KOPT-K1 (cell line): ENCODE data around the gene TLX3.

Experiments used
- H3K27ac ChIP-seq: fragments of 200-600 bp; sonication (generic); 2 replicates; pipeline ENCODE4 v1.5.1; 2016; ENCODE audit warnings: antibody characterized with exemption, mild to moderate bottlenecking, low read depth, low read length; ENCODE audit not compliant: poor library complexity, severe bottlenecking
- H3K36me3 ChIP-seq: fragments of 200-600 bp; sonication (generic); 2 replicates; pipeline ENCODE4 v1.5.1; 2017; ENCODE audit warnings: antibody characterized with exemption, mild to moderate bottlenecking, low read length, moderate library complexity; ENCODE audit not compliant: insufficient read depth
- H3K9me3 ChIP-seq: fragments of 200-600 bp; sonication (generic); 2 replicates; pipeline ENCODE4 v1.5.1; 2017; ENCODE audit warnings: antibody characterized with exemption, low read length, mild to moderate bottlenecking; ENCODE audit not compliant: insufficient read depth, poor library complexity, severe bottlenecking

Gene TLX3

DNA sequence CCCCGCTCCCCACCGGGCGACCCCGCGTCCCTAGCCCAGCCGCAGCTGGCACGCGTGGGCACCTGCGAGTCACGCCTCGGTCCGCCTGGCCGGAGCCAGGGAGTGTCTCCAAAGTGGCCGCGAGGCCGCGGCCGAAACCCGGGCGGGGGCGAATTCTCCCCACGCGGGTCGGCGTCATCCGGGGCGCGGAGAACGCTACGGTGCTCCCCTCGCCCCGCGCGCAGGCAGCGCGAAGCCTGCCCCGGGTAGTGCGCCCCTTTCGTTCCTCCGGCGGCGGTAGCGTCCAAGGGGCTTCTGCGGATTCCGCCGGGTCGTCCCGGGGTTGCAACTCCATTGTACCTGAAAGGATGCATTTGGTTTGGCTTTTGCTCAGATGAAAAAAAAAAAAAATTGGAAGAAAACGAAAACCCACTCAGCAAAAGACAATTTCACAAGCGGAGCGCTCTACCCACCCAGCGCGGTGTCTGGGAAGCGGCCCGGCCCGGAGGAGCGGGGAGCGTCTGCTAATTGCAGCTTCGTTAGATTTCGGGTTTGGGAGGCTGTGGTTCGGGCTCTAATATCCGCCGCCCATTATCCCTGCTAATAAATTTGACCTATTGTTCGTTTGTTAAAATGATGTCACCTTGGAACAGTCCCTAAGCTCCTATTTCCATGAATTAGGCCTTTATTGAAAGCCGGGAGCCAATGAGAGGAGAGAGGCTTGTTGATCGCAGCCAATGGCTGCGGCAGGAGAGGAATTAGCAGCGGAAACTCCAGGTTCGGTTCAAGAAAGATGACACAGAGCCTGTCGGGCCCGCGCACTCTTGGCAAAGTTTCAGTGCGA, at the start of gene TLX3:
TSS of gene TLX3 (plus strand) at position 796 of the 823 bp plus-strand sequence. CDS start 118 bp downstream, outside the sequence.
- no peaks in the 10 kb centered on the region for H3K36me3 ChIP-seq
- H3K9me3 ChIP-seq = peaks cover 26% of the 10 kb centered on the region
- H3K27ac ChIP-seq = no peak within 1 kb of the TSS

DNA sequence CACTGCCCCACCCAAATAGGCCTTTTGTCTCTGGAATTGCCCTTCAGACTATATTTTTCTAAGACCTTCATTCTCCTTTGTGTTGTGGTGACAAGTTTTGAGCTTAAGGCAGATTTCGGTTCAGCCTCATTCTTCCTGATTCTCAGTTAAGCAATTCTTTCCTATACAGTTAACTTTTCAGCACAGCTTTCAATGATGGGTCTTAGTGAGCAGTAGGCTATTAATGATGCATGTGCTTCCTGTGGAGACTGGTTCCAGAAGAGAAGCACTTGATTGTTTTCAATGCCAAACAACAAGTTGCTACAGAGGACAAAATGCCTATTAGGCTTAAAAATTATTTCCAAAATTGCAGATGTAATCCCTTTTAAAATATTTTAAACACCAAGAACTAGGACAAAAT, 47.7 kb upstream of the TLX3 start:
- Histone ChIP-seq H3K9me3 (no peaks in the 10 kb centered on the region), H3K27ac (no peak overlapping the region), H3K36me3 (no peaks in the 10 kb centered on the region)

DNA sequence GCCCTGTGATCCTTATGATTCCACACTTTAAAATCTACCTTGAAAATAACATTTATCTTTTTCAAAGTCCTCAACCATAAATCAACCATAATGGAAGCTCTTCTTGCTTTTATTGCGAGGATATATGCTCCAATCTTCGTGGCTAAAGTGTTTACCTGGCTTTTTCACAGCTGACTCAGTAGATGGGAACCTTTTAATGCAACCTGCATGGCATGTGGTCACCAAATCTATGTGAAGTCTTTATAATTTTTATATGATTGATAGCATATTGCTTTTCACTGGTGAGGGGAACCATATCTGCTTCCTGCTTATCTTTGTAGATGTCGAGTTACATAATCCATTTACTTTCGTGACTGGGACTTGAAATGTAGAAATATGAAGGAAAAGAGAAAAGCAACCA, 47.1 kb upstream of the TLX3 start:
- Histone ChIP-seq H3K27ac (no peak overlapping the region), H3K9me3 (no peaks in the 10 kb centered on the region), H3K36me3 (no peaks in the 10 kb centered on the region)

DNA sequence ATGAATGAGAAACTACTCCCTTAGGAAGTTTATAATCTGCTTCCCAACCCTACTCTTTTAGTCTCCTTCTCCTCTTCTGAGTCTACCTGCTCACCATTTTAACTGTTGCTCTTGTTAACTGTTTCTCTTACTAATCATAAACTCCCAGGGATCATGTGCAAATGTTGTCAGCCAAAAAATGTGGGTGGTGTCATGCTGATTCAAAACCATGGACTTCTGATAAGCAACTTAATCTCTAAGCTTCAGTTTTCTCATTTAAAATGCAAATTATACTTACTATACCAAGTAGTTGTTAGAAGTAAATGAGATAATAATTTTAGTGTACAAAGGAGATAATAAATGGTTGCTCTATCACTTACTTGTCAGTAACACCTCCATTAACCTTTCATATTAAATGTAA, 45.9 kb upstream of the TLX3 start:
- Histone ChIP-seq H3K36me3 (no peaks in the 10 kb centered on the region), H3K9me3 (no peaks in the 10 kb centered on the region), H3K27ac (no peak overlapping the region)

DNA sequence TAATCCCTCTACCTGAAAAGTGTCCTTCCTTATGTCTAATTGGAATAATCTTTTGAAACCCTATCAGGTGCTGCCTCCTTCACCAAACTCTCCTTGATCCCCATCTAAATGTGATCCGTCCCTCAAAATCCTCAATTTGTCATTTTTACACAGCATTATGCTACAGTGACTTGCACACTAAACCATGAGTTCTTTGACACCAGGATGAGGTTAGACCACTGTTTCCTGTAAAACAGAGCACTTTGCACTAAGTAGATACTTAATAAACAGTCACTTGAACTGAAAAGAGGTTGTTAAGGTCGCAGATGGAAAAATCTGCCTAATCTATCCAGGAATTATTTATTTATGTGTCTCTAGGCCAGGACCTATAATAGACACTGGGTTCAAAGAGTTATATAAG, 44.2 kb upstream of the TLX3 start:
- no peaks in the 10 kb centered on the region for H3K9me3 ChIP-seq
- H3K27ac ChIP-seq = no peak overlapping the region
- H3K36me3 ChIP-seq = no peaks in the 10 kb centered on the region

DNA sequence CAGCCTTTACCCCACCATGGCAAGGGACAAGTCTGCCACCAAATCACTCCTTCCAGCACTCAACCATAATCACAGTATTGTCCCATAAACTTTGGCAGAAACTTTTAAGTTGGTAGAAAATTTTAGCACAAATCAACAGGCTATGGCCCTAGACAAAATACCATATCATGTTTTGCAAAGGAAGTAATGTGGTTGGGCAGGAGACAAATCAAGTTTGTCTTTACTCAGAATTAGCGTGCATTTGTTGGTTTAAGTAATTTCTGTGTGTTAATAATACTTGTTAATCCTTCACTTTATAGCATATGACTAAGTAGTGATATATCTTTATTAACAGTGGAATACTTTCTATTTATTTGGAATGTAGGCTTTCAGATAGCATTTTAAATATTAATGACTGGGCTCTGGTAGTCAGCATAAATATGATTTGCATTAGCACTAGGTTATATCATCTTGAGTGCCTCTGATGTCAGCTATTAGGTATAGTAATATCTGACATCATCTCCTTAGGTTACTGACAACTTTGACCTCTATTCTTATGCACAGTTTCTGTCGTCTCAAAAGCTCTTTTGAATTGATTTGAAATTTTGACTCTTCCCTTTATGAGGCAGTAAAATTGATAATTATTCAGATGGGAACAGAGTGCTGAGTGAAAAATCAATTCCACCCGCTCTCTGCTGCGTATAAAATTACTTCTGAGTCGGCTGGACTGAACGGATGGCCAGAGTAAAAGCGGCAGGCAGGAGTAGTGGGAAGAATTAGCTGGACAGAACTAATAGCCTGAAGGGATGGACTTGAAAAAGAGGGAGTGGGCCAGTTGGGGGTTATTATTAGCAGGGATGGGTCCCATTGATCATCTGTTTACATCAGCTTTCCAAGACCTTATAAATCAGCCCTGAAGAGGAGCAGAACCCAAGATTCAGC, 40.1 kb upstream of the TLX3 start:
- Histone ChIP-seq H3K27ac (no peak overlapping the region), H3K9me3 (no peaks in the 10 kb centered on the region), H3K36me3 (no peaks in the 10 kb centered on the region)

DNA sequence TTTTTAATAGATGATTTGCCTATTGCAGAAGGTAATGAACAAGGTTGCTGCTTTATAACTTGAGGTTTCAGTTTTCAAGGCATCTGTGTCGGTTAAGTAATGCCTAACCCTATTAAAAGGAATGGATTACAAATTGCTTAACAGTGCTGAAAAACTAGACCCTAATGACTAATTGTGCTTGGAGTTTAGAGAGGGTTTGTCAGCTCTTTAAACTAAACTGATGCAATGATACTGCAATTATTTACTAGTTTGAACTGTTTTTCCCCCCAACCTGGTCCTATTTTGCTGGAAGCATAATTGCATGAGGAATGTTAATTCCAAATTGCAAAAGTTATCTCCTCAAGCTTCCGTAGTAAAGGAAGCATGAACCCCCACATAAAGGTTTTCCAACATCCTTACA, 39.3 kb upstream of the TLX3 start:
- Histone ChIP-seq H3K9me3 (no peaks in the 10 kb centered on the region), H3K36me3 (no peaks in the 10 kb centered on the region), H3K27ac (no peak overlapping the region)

DNA sequence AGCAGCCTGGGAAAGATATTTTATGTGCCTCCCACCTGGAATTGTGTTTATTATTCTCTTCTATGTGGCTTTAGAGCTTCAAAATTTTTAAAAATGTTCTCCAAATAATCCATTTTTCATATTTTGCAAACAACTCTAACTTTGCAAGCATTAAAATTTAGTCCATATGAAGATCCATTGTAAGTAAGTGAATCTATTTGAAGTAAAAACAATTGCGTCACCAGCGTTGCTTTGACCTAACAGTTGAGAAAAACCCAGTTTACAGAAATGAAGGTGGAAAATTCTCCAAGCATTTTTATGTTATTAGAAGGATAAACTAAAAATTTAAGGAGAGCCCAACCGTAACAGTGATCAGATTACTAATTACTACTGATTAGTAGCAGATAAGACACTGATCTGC, 38.9 kb upstream of the TLX3 start:
- no peaks in the 10 kb centered on the region for H3K9me3 ChIP-seq
- H3K36me3 ChIP-seq = no peaks in the 10 kb centered on the region
- H3K27ac ChIP-seq = no peak overlapping the region

DNA sequence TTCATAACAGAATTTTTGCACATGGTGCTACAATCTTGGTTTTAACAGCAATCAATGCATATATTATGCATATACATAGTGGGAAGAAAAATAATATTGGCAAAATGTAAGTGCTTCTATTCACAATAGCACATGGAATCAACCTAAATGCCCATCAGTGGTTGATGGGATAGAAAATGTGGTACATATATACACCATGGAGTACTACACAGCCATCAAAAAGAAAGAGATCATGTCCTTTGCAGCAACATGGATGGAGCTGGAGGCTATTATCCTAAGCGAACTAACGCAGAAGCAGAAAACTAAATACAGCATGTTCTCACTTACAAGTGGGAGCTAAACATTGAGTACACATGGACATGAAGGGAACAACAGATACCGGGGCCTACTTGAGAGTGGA, 37.2 kb upstream of the TLX3 start:
- H3K36me3 ChIP-seq = no peaks in the 10 kb centered on the region
- H3K27ac ChIP-seq = no peak overlapping the region
- no peaks in the 10 kb centered on the region for H3K9me3 ChIP-seq

DNA sequence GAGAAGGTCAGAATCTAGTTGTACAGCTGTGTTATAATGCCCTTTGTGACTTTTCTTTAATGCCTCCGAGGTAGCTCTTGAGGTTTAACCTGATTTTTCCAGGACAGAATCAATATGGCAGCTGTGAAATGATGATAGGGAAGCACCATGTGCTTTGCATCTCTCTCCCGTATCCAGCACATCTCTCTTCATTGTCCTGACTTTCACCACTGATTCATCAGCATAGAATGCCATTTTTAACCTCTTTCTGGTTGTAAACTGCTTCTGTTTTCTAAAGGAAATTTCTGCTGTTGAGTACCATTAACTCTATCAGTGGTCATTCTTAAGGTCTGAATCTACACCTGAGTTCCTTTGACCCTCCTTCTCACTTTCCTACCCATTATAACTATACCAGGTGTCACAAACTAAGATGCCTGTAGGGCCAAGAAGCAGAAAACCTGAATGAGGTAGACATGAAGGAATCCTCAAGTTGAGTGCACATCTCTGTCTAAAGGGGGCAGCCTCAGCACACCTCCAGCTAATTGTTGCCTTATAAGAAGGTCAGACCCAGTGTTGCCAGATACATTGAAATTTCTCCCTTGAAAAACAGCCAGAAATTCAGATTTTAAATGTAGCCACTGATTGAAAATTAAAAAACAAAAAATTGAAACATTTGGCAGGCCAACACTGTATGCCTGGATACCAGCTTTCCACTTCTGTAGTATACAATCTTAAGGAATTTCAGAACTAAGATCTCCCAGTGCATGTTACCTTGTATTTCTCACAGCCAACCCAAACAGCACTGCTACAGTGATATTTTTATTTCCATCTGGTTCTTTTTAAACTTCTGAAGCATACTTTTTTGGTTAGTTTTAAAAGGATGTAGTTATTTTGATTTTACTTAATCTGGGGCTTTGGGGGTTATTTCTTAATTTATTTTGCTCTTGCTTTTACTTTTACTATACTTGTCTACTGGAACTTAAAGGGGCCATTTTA, 35.8 kb upstream of the TLX3 start:
- no peaks in the 10 kb centered on the region for H3K9me3 ChIP-seq
- H3K27ac ChIP-seq = no peak overlapping the region
- no peaks in the 10 kb centered on the region for H3K36me3 ChIP-seq

DNA sequence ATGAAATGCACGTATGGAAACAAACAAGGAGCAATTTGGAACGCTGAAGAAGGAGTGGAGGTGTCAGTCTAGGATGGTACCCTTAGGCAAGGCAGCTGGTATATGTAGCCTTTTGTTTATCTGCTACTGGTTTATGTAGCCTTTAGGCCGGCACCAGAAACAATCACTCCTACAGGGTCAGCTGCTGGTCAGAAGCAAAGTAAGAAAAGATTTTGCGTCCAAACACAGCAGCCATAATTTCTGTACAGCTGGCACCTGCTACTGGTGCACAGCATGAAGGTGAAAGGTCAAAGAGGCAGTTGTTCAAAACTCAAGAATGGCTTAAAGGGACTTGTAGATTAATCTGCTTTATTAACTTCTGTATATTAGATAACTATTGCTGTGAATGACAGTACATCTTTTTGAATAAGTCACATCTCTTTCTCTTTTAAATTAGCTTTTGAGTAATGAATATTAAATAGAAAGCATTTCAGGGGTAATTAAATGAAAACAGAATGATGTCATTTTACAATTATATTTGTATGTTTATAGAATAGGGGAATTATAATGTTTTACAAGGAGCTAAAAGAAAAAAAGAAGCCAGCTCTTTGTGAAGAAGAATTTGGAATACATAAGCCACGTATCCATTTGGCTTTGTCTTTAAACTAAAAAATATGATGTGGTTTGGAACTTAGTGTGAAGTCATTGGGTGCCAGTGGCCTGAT, 33.1 kb upstream of the TLX3 start:
- H3K36me3 ChIP-seq = no peaks in the 10 kb centered on the region
- no peaks in the 10 kb centered on the region for H3K9me3 ChIP-seq
- H3K27ac ChIP-seq = no peak overlapping the region

DNA sequence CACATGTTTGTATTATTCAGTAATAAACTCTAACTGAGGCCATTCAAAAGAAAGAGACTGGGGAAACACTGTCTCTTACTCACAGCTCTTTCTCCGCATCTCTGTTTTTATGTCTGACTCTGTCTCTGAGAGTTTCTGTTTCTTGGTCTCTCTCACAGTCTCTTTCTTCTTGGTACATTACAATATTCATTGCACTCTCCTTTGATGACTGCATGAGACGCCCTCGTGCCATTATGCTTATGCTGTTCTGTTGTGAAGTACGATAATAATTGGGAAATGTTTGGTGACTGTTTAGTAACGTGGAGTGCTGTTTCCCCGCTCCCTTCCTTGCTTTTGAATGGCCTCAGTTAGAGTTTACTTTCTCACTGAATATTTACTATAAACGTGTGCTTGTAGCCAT, 25.3 kb upstream of the TLX3 start:
- Histone ChIP-seq H3K9me3 (no peaks in the 10 kb centered on the region), H3K36me3 (no peaks in the 10 kb centered on the region)

DNA sequence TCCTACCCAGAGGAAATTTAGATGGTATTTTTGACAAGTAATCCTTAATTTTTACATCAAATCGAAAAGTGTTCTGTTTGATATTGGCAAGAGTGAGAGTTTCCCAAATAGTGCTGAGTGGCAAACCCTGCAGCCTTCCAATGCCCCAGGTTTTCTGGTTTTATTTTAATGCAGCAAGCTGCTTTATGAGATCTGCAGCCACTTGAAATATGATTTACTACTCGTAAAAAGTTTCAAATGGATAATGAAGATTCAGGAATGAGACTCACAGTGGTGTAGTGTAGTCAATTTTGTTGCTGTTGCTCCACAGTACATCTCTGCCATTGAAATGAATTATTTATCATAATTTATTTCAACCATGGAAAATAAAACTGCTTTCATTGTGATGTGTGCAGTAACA, 23.6 kb upstream of the TLX3 start:
- H3K9me3 ChIP-seq = no peaks in the 10 kb centered on the region
- no peaks in the 10 kb centered on the region for H3K36me3 ChIP-seq
- no peak overlapping the region for H3K27ac ChIP-seq

More for the DNA sequence above, 25.3 kb upstream of the TLX3 start:
- H3K27ac ChIP-seq = no peak overlapping the region

DNA sequence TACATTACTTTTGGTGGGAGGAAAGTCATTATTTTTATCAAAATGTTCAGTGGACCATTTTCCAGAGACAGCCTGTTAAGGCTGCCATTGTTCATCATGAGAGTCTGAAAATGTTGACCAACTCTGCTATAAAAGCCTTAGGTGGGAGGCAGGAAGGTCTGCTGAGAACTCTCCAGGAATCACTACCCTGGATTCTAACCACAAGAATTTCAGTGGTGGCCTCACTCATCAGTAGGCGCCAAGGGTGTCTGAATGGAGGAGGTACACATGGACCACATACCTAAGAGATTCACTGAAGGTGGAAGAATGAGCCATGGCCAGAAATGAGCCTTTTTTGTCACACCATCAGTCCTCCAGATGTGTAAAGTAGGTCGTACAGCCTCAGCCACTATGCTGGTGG, 21.0 kb upstream of the TLX3 start:
- Histone ChIP-seq H3K9me3 (no peaks in the 10 kb centered on the region), H3K36me3 (no peaks in the 10 kb centered on the region)

More for the DNA sequence above, 21.0 kb upstream of the TLX3 start:
- no peak overlapping the region for H3K27ac ChIP-seq
